SU-DHL-6 (cell line): ENCODE measurements around the gene TMEM141.

Experiments
- H2AFZ ChIP-seq: fragments of 200-600 bp; sonication (generic); 2 replicates; pipeline ENCODE4 v1.6.1; 2014; ENCODE audit warnings: low read depth, mild to moderate bottlenecking, moderate library complexity, mixed read lengths, antibody characterized with exemption, low read length; ENCODE audit not compliant: severe bottlenecking
- H3F3A ChIP-seq: fragments of 200-600 bp; shearing (Covaris generic); 2 replicates; pipeline ENCODE4 v1.6.0; 2016; ENCODE audit warnings: antibody characterized with exemption, mild to moderate bottlenecking; ENCODE audit not compliant: insufficient read depth
- H3K27ac ChIP-seq: fragments of 200-600 bp; sonication (generic); 2 replicates; pipeline ENCODE4 v1.5.1; 2016; ENCODE audit warnings: low read depth, mild to moderate bottlenecking, low read length, moderate library complexity, mixed read lengths
- H3K27me3 ChIP-seq: fragments of 200-600 bp; sonication (generic), shearing (Covaris generic); 2 replicates; pipeline ENCODE4 v1.6.0; 2014; ENCODE audit warnings: mild to moderate bottlenecking, low read length
- H3K36me3 ChIP-seq: fragments of 200-600 bp; sonication (generic); 2 replicates; pipeline ENCODE4 v1.6.1; 2014; ENCODE audit warnings: mild to moderate bottlenecking, low read length, mixed read lengths
- H3K4me2 ChIP-seq: fragments of 300-600, 200-600 bp; shearing (Covaris generic), sonication (generic); 2 replicates; pipeline ENCODE4 v1.6.0; 2014; ENCODE audit warnings: low read length, low read depth, mild to moderate bottlenecking; ENCODE audit not compliant: poor library complexity, severe bottlenecking
- H3K4me3 ChIP-seq: fragments of 200-600 bp; sonication (generic); 2 replicates; pipeline ENCODE4 v1.5.1; 2014; ENCODE audit warnings: antibody characterized with exemption, low read length, mild to moderate bottlenecking, mixed read lengths; ENCODE audit not compliant: insufficient read depth, poor library complexity, severe bottlenecking
- H3K79me2 ChIP-seq: fragments of 200-600 bp; sonication (generic); 2 replicates; pipeline ENCODE4 v1.6.1; 2014; ENCODE audit warnings: mild to moderate bottlenecking, low read length, moderate library complexity; ENCODE audit not compliant: insufficient read depth
- H3K9ac ChIP-seq: fragments of 200-600 bp; sonication (generic); 2 replicates; pipeline ENCODE4 v1.7.0; 2014; ENCODE audit warnings: mild to moderate bottlenecking, low read length
- H3K9me2 ChIP-seq: fragments of 200-600 bp; sonication (generic); replicated peaks from 2 replicates; pipeline ENCODE4 v1.6.1; 2014; ENCODE audit warnings: low read length; ENCODE audit not compliant: insufficient read depth
- H3K9me3 ChIP-seq: fragments of 200-600 bp; sonication (generic); 2 replicates; pipeline ENCODE4 v1.6.1; 2014; ENCODE audit warnings: low read length, mixed read lengths; ENCODE audit not compliant: insufficient read depth
- H4K20me1 ChIP-seq: fragments of 200-600 bp; sonication (generic); 2 replicates; pipeline ENCODE4 v1.6.1; 2014; ENCODE audit warnings: low read depth, mild to moderate bottlenecking, antibody characterized with exemption, low read length, moderate library complexity, mixed read lengths
- CTCF ChIP-seq: fragments of 200-600 bp; sonication (generic); IDR thresholded peaks from one replicate; pipeline ENCODE4 v1.5.1; 2017; ENCODE audit warnings: antibody characterized with exemption, mild to moderate bottlenecking, low read length, moderate library complexity; ENCODE audit not compliant: insufficient read depth, poor library complexity, severe bottlenecking
- EZH2phosphoT487 ChIP-seq: fragments of 200-600 bp; sonication (generic), shearing (Covaris generic); conservative IDR thresholded peaks from 2 replicates; pipeline ENCODE4 v1.6.1; 2018; ENCODE audit warnings: mild to moderate bottlenecking, antibody characterized with exemption, low read length, moderate library complexity, mixed read lengths

The TMEM141 gene

GRCh38 chr9:136775191-136775590 lies 16.0 kb upstream of the TMEM141 start:
- Histone ChIP-seq H3K79me2 (no peaks in the 10 kb centered on the region), H3K4me3 (no peak overlapping the region), H3K36me3 (no peaks in the 10 kb centered on the region), H3K27me3 (no peaks in the 10 kb centered on the region), H3K9ac (no peak overlapping the region), H3F3A (no peaks in the 10 kb centered on the region), H4K20me1 (no peaks in the 10 kb centered on the region), H3K9me3 (peaks cover 5% of the 10 kb centered on the region; the same call in 1 of the 2 replicates), H3K9me2 (no peaks in the 10 kb centered on the region), H3K4me2 (no peak overlapping the region), H3K27ac (no peak overlapping the region), H2AFZ (no peak overlapping the region)
- TF ChIP-seq EZH2phosphoT487 (no peak), CTCF (no peak)

GRCh38 chr9:136776947-136777346 lies 14.2 kb upstream of the TMEM141 start:
- no peaks in the 10 kb centered on the region for H4K20me1 ChIP-seq
- H2AFZ ChIP-seq = no peak overlapping the region
- no peaks in the 10 kb centered on the region for H3K27me3 ChIP-seq
- no peaks in the 10 kb centered on the region for H3K36me3 ChIP-seq
- no peak overlapping the region for H3K4me2 ChIP-seq
- no peaks in the 10 kb centered on the region for H3F3A ChIP-seq
- peaks cover 5% of the 10 kb centered on the region; the same call in 1 of the 2 replicates for H3K9me3 ChIP-seq
- TF ChIP-seq EZH2phosphoT487 (no peak), CTCF (no peak)
- no peak overlapping the region for H3K9ac ChIP-seq
- H3K27ac ChIP-seq = no peak overlapping the region
- H3K79me2 ChIP-seq = no peaks in the 10 kb centered on the region
- no peak overlapping the region for H3K4me3 ChIP-seq
- no peaks in the 10 kb centered on the region for H3K9me2 ChIP-seq

- Histone ChIP-seq H3K9me3 (peaks cover 5% of the 10 kb centered on the region; the same call in 1 of the 2 replicates), H4K20me1 (no peaks in the 10 kb centered on the region), H3K4me3 (no peak overlapping the region), H3K27ac (no peak overlapping the region), H3K36me3 (no peaks in the 10 kb centered on the region), H3K9ac (no peak overlapping the region), H3K4me2 (no peak overlapping the region), H3K27me3 (no peaks in the 10 kb centered on the region), H3K79me2 (no peaks in the 10 kb centered on the region), H3F3A (no peaks in the 10 kb centered on the region), H2AFZ (no peak overlapping the region), H3K9me2 (no peaks in the 10 kb centered on the region)
- TF ChIP-seq CTCF (no peak), EZH2phosphoT487 (no peak)
These were observed 13.8 kb upstream of the TMEM141 start for GRCh38 chr9:136777359-136777758.

- TF ChIP-seq CTCF (no peak), EZH2phosphoT487 (no peak)
- H3K79me2 ChIP-seq = no peaks in the 10 kb centered on the region
- H3K27ac ChIP-seq = no peak overlapping the region
- H3K4me3 ChIP-seq = no peak overlapping the region
- H3K9ac ChIP-seq = no peak overlapping the region
- no peaks in the 10 kb centered on the region for H3F3A ChIP-seq
- H3K4me2 ChIP-seq = no peak overlapping the region
- no peaks in the 10 kb centered on the region for H3K9me2 ChIP-seq
- H4K20me1 ChIP-seq = no peaks in the 10 kb centered on the region
- H3K9me3 ChIP-seq = no peaks in the 10 kb centered on the region
- H2AFZ ChIP-seq = no peak overlapping the region
- no peaks in the 10 kb centered on the region for H3K36me3 ChIP-seq
- H3K27me3 ChIP-seq = no peaks in the 10 kb centered on the region
These were observed 11.3 kb upstream of the TMEM141 start for GRCh38 chr9:136779808-136780207.
